MCF 10A (cell line): ENCODE data around the gene MRPL14. TPM values are rescaled to one million over a fixed set of nuclear protein-coding genes. Genes with fewer than 3 reads are reported as not detected.

Experiments used
- BruUV-seq: library from RNA; stranded (reverse); fragments of 400-500 nt; replicated peaks from 2 replicates; lab custom pipeline; 2021; lab: Mats Ljungman, UMichigan
- CTCF ChIA-PET: fragments of 300-600 bp; sonication (Branson Sonifier 250); formaldehyde crosslinking; extraction: SDS; loops from one replicate; lab custom pipeline; 2021; ENCODE audit warnings: antibody characterized with exemption, inconsistent platforms; lab: Yijun Ruan, JAX
- POLR2A ChIA-PET: fragments of 300-600, 350-650 bp; sonication (Branson Sonifier 250); formaldehyde crosslinking; extraction: SDS; loops from one replicate; lab custom pipeline; 2020; ENCODE audit warnings: antibody characterized with exemption, inconsistent platforms; lab: Yijun Ruan, JAX
- DNase-seq: peaks from one replicate; pipeline ENCODE4 v3.0.0-alpha.2; 2018; ENCODE audit not compliant: unreplicated experiment
- H3K27ac Mint-ChIP-seq: one replicate; pipeline ENCODE4 v1.8.0; 2022; ENCODE audit warnings: mild to moderate bottlenecking, low read depth, mixed read lengths; ENCODE audit not compliant: unreplicated experiment
- H3K27me3 Mint-ChIP-seq: one replicate; pipeline ENCODE4 v1.8.0; 2022; ENCODE audit warnings: mixed read lengths; ENCODE audit not compliant: insufficient read depth, unreplicated experiment
- H3K36me3 Mint-ChIP-seq: one replicate; pipeline ENCODE4 v1.8.0; 2022; ENCODE audit warnings: mild to moderate bottlenecking, moderate library complexity, mixed read lengths; ENCODE audit not compliant: insufficient read depth, unreplicated experiment
- H3K4me1 Mint-ChIP-seq: one replicate; pipeline ENCODE4 v1.8.0; 2022; ENCODE audit warnings: mixed read lengths; ENCODE audit not compliant: insufficient read depth, unreplicated experiment
- H3K4me3 Mint-ChIP-seq: one replicate; pipeline ENCODE4 v1.8.0; 2022; ENCODE audit warnings: mild to moderate bottlenecking, moderate library complexity, mixed read lengths; ENCODE audit not compliant: unreplicated experiment
- H3K9me3 Mint-ChIP-seq: one replicate; pipeline ENCODE4 v1.8.0; 2022; ENCODE audit warnings: mixed read lengths; ENCODE audit not compliant: unreplicated experiment
- intact Hi-C: fragments of 100-400 bp; cut with micrococcal nuclease; formaldehyde crosslinking; loops from 2 replicates; pipeline ENCODE4 v1.14.1; 2022
- total RNA-seq: library from RNA; stranded (reverse); gene quantifications from 2 replicates; pipeline ENCODE4 v1.2.3, GENCODE V29; 2022
- TF ChIP-seq, protein P1 (sequence below): fragments of 200-600 bp; IDR thresholded peaks from one replicate; pipeline ENCODE4 v1.8.0; 2022; ENCODE audit warnings: antibody characterized with exemption, mild to moderate bottlenecking; ENCODE audit not compliant: unreplicated experiment

Gene MRPL14
- total RNA-seq, 1 experiment from 2014 or later: 66.8 TPM

DNA sequence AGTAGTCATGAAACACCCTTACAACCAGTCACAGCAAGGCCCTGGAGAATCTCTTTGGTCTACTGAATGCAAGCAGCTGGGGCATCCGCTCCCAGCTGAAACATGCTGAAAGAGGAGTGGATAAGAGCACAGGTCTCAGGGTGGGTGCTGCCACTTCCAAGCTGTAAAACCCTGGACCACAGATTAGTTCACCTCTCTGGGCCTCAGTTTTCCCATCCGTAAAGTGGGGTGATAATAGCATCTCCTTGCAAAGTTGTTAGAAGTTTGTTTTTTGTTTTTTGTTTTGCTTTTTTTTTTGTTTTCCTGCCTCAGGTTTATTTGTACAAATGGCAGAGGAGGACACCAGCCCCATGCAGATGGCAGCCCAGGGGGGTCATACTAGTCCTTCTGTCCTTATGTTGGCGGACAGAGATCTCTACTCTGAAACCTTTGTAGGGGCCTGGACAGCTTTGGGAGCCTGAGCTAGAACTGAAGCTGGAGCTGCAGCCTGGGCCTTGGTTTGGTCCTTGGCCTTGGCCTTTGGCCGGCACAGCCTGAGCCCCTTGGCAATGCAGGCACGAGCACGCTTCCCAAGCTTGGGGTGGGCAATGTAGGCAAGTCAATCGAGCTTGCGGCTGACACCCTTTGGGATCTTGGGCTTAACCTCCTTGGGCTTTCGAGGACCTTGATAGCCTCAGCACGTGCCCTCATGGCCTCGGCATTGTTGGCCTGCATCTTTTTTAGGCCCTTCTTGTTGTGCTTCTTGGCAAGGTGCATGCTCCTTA lies 38.2 kb downstream of the MRPL14 start:
- TF ChIP-seq, protein P1, sequence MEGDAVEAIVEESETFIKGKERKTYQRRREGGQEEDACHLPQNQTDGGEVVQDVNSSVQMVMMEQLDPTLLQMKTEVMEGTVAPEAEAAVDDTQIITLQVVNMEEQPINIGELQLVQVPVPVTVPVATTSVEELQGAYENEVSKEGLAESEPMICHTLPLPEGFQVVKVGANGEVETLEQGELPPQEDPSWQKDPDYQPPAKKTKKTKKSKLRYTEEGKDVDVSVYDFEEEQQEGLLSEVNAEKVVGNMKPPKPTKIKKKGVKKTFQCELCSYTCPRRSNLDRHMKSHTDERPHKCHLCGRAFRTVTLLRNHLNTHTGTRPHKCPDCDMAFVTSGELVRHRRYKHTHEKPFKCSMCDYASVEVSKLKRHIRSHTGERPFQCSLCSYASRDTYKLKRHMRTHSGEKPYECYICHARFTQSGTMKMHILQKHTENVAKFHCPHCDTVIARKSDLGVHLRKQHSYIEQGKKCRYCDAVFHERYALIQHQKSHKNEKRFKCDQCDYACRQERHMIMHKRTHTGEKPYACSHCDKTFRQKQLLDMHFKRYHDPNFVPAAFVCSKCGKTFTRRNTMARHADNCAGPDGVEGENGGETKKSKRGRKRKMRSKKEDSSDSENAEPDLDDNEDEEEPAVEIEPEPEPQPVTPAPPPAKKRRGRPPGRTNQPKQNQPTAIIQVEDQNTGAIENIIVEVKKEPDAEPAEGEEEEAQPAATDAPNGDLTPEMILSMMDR: no peak
- POLR2A ChIA-PET: no interaction called here
- CTCF ChIA-PET: interaction anchor here (0.5 to 1.3 kb wide), 4 partner anchors 10 to 319 kb away, joined by 3 to 9 read pairs (median 3); partner anchors contain the start of gene SLC35B2
- no peaks in the 10 kb centered on the region for H3K9me3 Mint-ChIP-seq
- H3K36me3 Mint-ChIP-seq: no peaks in the 10 kb centered on the region
- no peak overlapping the region for H3K4me3 Mint-ChIP-seq
- DNase-seq: no peak
- intact Hi-C loops: no loop called here
- no TSS peak for BruUV-seq
- H3K27me3 Mint-ChIP-seq: no peaks in the 10 kb centered on the region
- no peak overlapping the region for H3K27ac Mint-ChIP-seq
- no peaks in the 10 kb centered on the region for H3K4me1 Mint-ChIP-seq

DNA sequence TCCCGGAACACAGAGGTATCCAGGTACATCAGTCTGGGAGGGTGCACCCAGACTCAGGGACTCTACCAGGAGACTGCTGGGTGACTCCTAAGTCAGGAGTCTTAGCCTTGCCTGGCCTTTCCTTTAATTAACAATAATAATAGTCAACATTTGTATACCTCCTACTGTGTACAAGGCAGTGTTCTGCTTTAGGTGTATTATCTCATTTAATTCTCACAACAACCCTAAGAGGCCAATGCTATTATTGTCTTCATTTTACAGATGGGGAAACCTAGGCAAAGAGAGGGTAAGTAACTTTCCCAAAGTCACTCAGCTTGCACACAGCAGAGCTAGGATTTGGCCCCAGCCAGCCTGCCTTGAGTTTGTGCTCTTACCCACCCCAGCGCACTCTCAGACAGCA lies 39.6 kb downstream of the MRPL14 start:
- POLR2A ChIA-PET: interaction anchor here (0.7 kb wide), 1 partner anchor 314 kb away, joined by 3 read pairs; no protein-coding TSS in a partner anchor
- no peaks in the 10 kb centered on the region for H3K27me3 Mint-ChIP-seq
- no peak for DNase-seq
- no peak overlapping the region for H3K27ac Mint-ChIP-seq
- H3K36me3 Mint-ChIP-seq: no peaks in the 10 kb centered on the region
- no peak overlapping the region for H3K4me3 Mint-ChIP-seq
- TF ChIP-seq, protein P1: no peak
- CTCF ChIA-PET: interaction anchor here (0.6 to 12.0 kb wide), 5 partner anchors 9 to 316 kb away, joined by 3 to 237 read pairs (median 9); partner anchors contain the start of gene VEGFA
- BruUV-seq: no TSS peak
- H3K9me3 Mint-ChIP-seq: no peaks in the 10 kb centered on the region
- H3K4me1 Mint-ChIP-seq: no peaks in the 10 kb centered on the region
- intact Hi-C loops: no loop called here

DNA sequence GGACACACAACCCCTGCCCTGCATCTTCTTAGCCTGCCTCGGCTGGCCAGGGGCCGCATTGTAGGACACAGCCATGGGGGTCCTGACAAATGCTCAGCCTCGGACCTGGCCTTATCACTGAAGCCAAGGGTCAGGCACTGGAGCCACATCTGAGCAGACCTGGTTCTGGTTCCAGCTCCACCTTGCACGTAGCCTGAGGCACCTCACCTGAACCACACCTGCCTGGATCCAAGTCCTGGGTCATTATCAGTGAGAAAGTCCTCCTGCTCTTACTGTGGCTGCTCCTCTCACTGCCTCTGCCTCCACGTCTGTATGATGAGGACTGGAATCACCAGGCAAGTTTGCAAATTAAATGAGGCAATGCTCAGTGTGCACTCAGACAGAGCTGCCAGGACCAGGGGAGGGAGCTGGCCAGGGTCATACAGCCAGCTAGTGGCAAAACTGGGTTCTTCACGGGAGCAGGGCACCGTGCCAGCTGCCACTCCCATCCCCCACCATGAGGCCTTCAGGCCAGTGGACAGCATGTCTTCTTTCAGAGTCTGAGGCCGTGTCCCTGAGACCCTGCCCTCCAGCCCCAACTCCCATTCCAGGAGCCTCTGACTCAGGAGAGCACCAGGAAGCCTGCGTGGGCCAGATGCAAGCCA lies 40.2 kb downstream of the MRPL14 start:
- BruUV-seq: no TSS peak
- Mint-ChIP-seq H3K27ac (no peak overlapping the region), H3K4me1 (no peaks in the 10 kb centered on the region), H3K9me3 (no peaks in the 10 kb centered on the region), H3K27me3 (no peaks in the 10 kb centered on the region), H3K36me3 (no peaks in the 10 kb centered on the region), H3K4me3 (no peak overlapping the region)
- peak; percentile 48 for DNase-seq
- TF ChIP-seq, protein P1: no peak
- ChIA-PET CTCF (interaction anchor here (0.8 to 12.0 kb wide), 6 partner anchors 8 to 420 kb away, joined by 3 to 237 read pairs (median 7); partner anchors contain the start of gene VEGFA), POLR2A (interaction anchor here (0.7 to 0.8 kb wide), 2 partner anchors 10 to 314 kb away, joined by 3 to 4 read pairs; no protein-coding TSS in a partner anchor)
- intact Hi-C loops: no loop called here

DNA sequence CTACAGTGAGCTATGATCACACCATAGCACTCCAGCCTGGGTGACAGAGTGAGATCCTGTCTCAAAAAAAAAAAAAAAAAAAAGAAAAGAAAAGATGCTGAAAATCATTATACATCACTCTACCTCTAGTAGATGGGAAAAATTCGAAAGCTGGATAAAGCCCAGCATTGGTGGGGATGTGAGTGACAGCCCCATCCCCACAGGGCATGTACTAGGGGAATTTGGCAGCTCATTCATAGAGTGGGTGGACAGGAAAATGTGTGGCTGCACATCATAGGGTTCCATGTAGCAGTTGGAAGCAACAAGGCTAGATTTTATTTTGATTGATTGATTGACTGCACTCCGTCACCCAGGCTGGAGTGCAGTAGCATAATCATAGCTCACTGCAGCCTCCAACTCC lies 42.0 kb downstream of the MRPL14 start:
- no peak overlapping the region for H3K27ac Mint-ChIP-seq
- no peaks in the 10 kb centered on the region for H3K9me3 Mint-ChIP-seq
- no peaks in the 10 kb centered on the region for H3K36me3 Mint-ChIP-seq
- DNase-seq: no peak
- intact Hi-C loops: no loop called here
- POLR2A ChIA-PET: interaction anchor here (0.8 to 1.9 kb wide), 2 partner anchors 315 to 477 kb away, joined by 3 to 6 read pairs; partner anchors contain the start of gene VEGFA
- no peaks in the 10 kb centered on the region for H3K27me3 Mint-ChIP-seq
- BruUV-seq: no TSS peak
- TF ChIP-seq, protein P1: no peak
- H3K4me1 Mint-ChIP-seq: no peaks in the 10 kb centered on the region
- CTCF ChIA-PET: interaction anchor here (0.6 to 12.0 kb wide), 9 partner anchors 10 to 477 kb away, joined by 3 to 237 read pairs (median 3); partner anchors contain the start of gene VEGFA
- no peak overlapping the region for H3K4me3 Mint-ChIP-seq
